Measurements from ENCODE around the gene ITLN1.

ITLN1 gene

GRCh38 chr1:160891474-160891873, 6.5 kb upstream of the ITLN1 start:
- Histone ChIP-seq H2BK5ac (ENCODE audit: low read length) (no peak overlapping the region), H3K4me2 (ENCODE audit: insufficient read depth, low read length, poor library complexity, severe bottlenecking) (no peak overlapping the region), H3K9me3 (replicated peaks in 1 of 2; ENCODE audit: control insufficient read depth in 2 of 2, insufficient read depth in 1 of 2, low read depth in 1 of 2, low read length in 2 of 2) (no peaks in the 10 kb centered on the region), H3K18ac (ENCODE audit: low read length) (no peak overlapping the region), H3K4me3 (ENCODE audit: low read length in 2 of 2) (no peak overlapping the region), H3K79me1 (ENCODE audit: low read depth, low read length) (no peaks in the 10 kb centered on the region), H2BK12ac (ENCODE audit: low read length) (no peak overlapping the region), H3K4ac (ENCODE audit: low read length) (no peak overlapping the region), H4K91ac (ENCODE audit: low read depth, low read length, poor library complexity) (no peak overlapping the region), H3K4me1 (ENCODE audit: control insufficient read depth in 2 of 2, insufficient read depth in 1 of 2, low read depth in 1 of 2, low read length in 2 of 2) (no peaks in the 10 kb centered on the region), H3K27me3 (ENCODE audit: control insufficient read depth in 3 of 3, insufficient read depth in 3 of 3, low read depth in 1 of 3, low read length in 3 of 3) (no peaks in the 10 kb centered on the region), H2BK15ac (ENCODE audit: low read length) (no peak overlapping the region), H3K9ac (ENCODE audit: low read depth, low read length, poor library complexity) (no peak overlapping the region), H2AK5ac (ENCODE audit: low read depth, low read length) (no peak overlapping the region), H4K8ac (ENCODE audit: low read depth, low read length) (no peak overlapping the region), H3K14ac (ENCODE audit: low read length) (no peak overlapping the region), H3K27ac (replicated peaks; ENCODE audit: low read length) (no peak overlapping the region), H3K36me3 (replicated peaks in 1 of 2; ENCODE audit: control insufficient read depth in 2 of 2, insufficient read depth in 2 of 2, low read length in 2 of 2) (no peaks in the 10 kb centered on the region), H2AFZ (ENCODE audit: low read length) (no peak overlapping the region), H3K23ac (ENCODE audit: low read depth, low read length, poor library complexity) (no peak overlapping the region), H2BK120ac (ENCODE audit: low read depth, low read length) (no peak overlapping the region)
- WGBS, 2 donors (ENCODE audit: extremely low coverage in 2 of 2, insufficient read length in 2 of 2, insufficient replicate concordance in 1 of 2), result no CpG with 5 or more reads among the region's 2 CpGs
- no peak for DNase-seq (ENCODE audit: low spot score)

GRCh38 chr1:160888926-160889325, 3.9 kb upstream of the ITLN1 start:
- H2BK120ac ChIP-seq (ENCODE audit: low read depth, low read length), result no peak overlapping the region
- no peak overlapping the region for H2BK15ac ChIP-seq (ENCODE audit: low read length)
- no peak overlapping the region for H2AK5ac ChIP-seq (ENCODE audit: low read depth, low read length)
- no peak overlapping the region for H4K8ac ChIP-seq (ENCODE audit: low read depth, low read length)
- no peak overlapping the region for H2BK5ac ChIP-seq (ENCODE audit: low read length)
- no peak overlapping the region for H4K91ac ChIP-seq (ENCODE audit: low read depth, low read length, poor library complexity)
- no peaks in the 10 kb centered on the region for H3K9me3 ChIP-seq (replicated peaks in 1 of 2; ENCODE audit: control insufficient read depth in 2 of 2, insufficient read depth in 1 of 2, low read depth in 1 of 2, low read length in 2 of 2)
- no peak overlapping the region for H3K4ac ChIP-seq (ENCODE audit: low read length)
- no peak overlapping the region for H3K23ac ChIP-seq (ENCODE audit: low read depth, low read length, poor library complexity)
- WGBS, 2 donors (ENCODE audit: extremely low coverage in 2 of 2, insufficient read length in 2 of 2, insufficient replicate concordance in 1 of 2), result no CpG with 5 or more reads among the region's 2 CpGs
- no peak overlapping the region for H3K9ac ChIP-seq (ENCODE audit: low read depth, low read length, poor library complexity)
- no peak overlapping the region for H3K27ac ChIP-seq (replicated peaks; ENCODE audit: low read length)
- H3K14ac ChIP-seq (ENCODE audit: low read length), result no peak overlapping the region
- no peaks in the 10 kb centered on the region for H3K79me1 ChIP-seq (ENCODE audit: low read depth, low read length)
- no peak overlapping the region for H3K18ac ChIP-seq (ENCODE audit: low read length)
- no peaks in the 10 kb centered on the region for H3K27me3 ChIP-seq (ENCODE audit: control insufficient read depth in 3 of 3, insufficient read depth in 3 of 3, low read depth in 1 of 3, low read length in 3 of 3)
- H3K4me3 ChIP-seq (ENCODE audit: low read length in 2 of 2), result no peak overlapping the region
- H3K4me2 ChIP-seq (ENCODE audit: insufficient read depth, low read length, poor library complexity, severe bottlenecking), result no peak overlapping the region
- DNase-seq (ENCODE audit: low spot score), result no peak
- H3K4me1 ChIP-seq (ENCODE audit: control insufficient read depth in 2 of 2, insufficient read depth in 1 of 2, low read depth in 1 of 2, low read length in 2 of 2), result no peaks in the 10 kb centered on the region
- H2AFZ ChIP-seq (ENCODE audit: low read length), result no peak overlapping the region
- no peaks in the 10 kb centered on the region for H3K36me3 ChIP-seq (replicated peaks in 1 of 2; ENCODE audit: control insufficient read depth in 2 of 2, insufficient read depth in 2 of 2, low read length in 2 of 2)
- H2BK12ac ChIP-seq (ENCODE audit: low read length), result no peak overlapping the region

- H3K27me3 ChIP-seq (ENCODE audit: control insufficient read depth in 3 of 3, insufficient read depth in 3 of 3, low read depth in 1 of 3, low read length in 3 of 3), result no peaks in the 10 kb centered on the region
- no peak overlapping the region for H4K91ac ChIP-seq (ENCODE audit: low read depth, low read length, poor library complexity)
- no peak overlapping the region for H3K4me2 ChIP-seq (ENCODE audit: insufficient read depth, low read length, poor library complexity, severe bottlenecking)
- H3K27ac ChIP-seq (replicated peaks; ENCODE audit: low read length), result no peak overlapping the region
- H2BK120ac ChIP-seq (ENCODE audit: low read depth, low read length), result no peak overlapping the region
- H3K4me3 ChIP-seq (ENCODE audit: low read length in 2 of 2), result no peak overlapping the region
- H3K18ac ChIP-seq (ENCODE audit: low read length), result no peak overlapping the region
- no peaks in the 10 kb centered on the region for H3K79me1 ChIP-seq (ENCODE audit: low read depth, low read length)
- H3K23ac ChIP-seq (ENCODE audit: low read depth, low read length, poor library complexity), result no peak overlapping the region
- no peak for DNase-seq (ENCODE audit: low spot score)
- no peak overlapping the region for H2AFZ ChIP-seq (ENCODE audit: low read length)
- H2BK5ac ChIP-seq (ENCODE audit: low read length), result no peak overlapping the region
- no peaks in the 10 kb centered on the region for H3K4me1 ChIP-seq (ENCODE audit: control insufficient read depth in 2 of 2, insufficient read depth in 1 of 2, low read depth in 1 of 2, low read length in 2 of 2)
- no peak overlapping the region for H3K14ac ChIP-seq (ENCODE audit: low read length)
- no peak overlapping the region for H4K8ac ChIP-seq (ENCODE audit: low read depth, low read length)
- no CpG with 5 or more reads among the region's 2 CpGs for WGBS, 2 donors (ENCODE audit: extremely low coverage in 2 of 2, insufficient read length in 2 of 2, insufficient replicate concordance in 1 of 2)
- H3K36me3 ChIP-seq (replicated peaks in 1 of 2; ENCODE audit: control insufficient read depth in 2 of 2, insufficient read depth in 2 of 2, low read length in 2 of 2), result no peaks in the 10 kb centered on the region
- H2BK12ac ChIP-seq (ENCODE audit: low read length), result no peak overlapping the region
- H3K9me3 ChIP-seq (replicated peaks in 1 of 2; ENCODE audit: control insufficient read depth in 2 of 2, insufficient read depth in 1 of 2, low read depth in 1 of 2, low read length in 2 of 2), result no peaks in the 10 kb centered on the region
- no peak overlapping the region for H2AK5ac ChIP-seq (ENCODE audit: low read depth, low read length)
- no peak overlapping the region for H3K4ac ChIP-seq (ENCODE audit: low read length)
- no peak overlapping the region for H3K9ac ChIP-seq (ENCODE audit: low read depth, low read length, poor library complexity)
- no peak overlapping the region for H2BK15ac ChIP-seq (ENCODE audit: low read length)
These were observed 2.1 kb upstream of the ITLN1 start for GRCh38 chr1:160887071-160887470.

- H3K4ac ChIP-seq (ENCODE audit: low read length), result no peak overlapping the region
- H3K4me3 ChIP-seq (ENCODE audit: low read length in 2 of 2), result no peak overlapping the region
- H3K9ac ChIP-seq (ENCODE audit: low read depth, low read length, poor library complexity), result no peak overlapping the region
- DNase-seq (ENCODE audit: low spot score), result no peak
- no peak overlapping the region for H2BK120ac ChIP-seq (ENCODE audit: low read depth, low read length)
- no peak overlapping the region for H2AK5ac ChIP-seq (ENCODE audit: low read depth, low read length)
- WGBS, 2 donors (ENCODE audit: extremely low coverage in 2 of 2, insufficient read length in 2 of 2, insufficient replicate concordance in 1 of 2), result no CpG with 5 or more reads among the region's 6 CpGs
- H3K9me3 ChIP-seq (replicated peaks in 1 of 2; ENCODE audit: control insufficient read depth in 2 of 2, insufficient read depth in 1 of 2, low read depth in 1 of 2, low read length in 2 of 2), result no peaks in the 10 kb centered on the region
- H3K79me1 ChIP-seq (ENCODE audit: low read depth, low read length), result no peaks in the 10 kb centered on the region
- H3K23ac ChIP-seq (ENCODE audit: low read depth, low read length, poor library complexity), result no peak overlapping the region
- no peak overlapping the region for H3K4me2 ChIP-seq (ENCODE audit: insufficient read depth, low read length, poor library complexity, severe bottlenecking)
- H3K27me3 ChIP-seq (ENCODE audit: control insufficient read depth in 3 of 3, insufficient read depth in 3 of 3, low read depth in 1 of 3, low read length in 3 of 3), result no peaks in the 10 kb centered on the region
- no peak overlapping the region for H4K91ac ChIP-seq (ENCODE audit: low read depth, low read length, poor library complexity)
- H3K4me1 ChIP-seq (ENCODE audit: control insufficient read depth in 2 of 2, insufficient read depth in 1 of 2, low read depth in 1 of 2, low read length in 2 of 2), result no peaks in the 10 kb centered on the region
- no peak overlapping the region for H2BK5ac ChIP-seq (ENCODE audit: low read length)
- H3K36me3 ChIP-seq (replicated peaks in 1 of 2; ENCODE audit: control insufficient read depth in 2 of 2, insufficient read depth in 2 of 2, low read length in 2 of 2), result no peaks in the 10 kb centered on the region
- H3K18ac ChIP-seq (ENCODE audit: low read length), result no peak overlapping the region
- H3K27ac ChIP-seq (replicated peaks; ENCODE audit: low read length), result no peak overlapping the region
- no peak overlapping the region for H3K14ac ChIP-seq (ENCODE audit: low read length)
- no peak overlapping the region for H4K8ac ChIP-seq (ENCODE audit: low read depth, low read length)
- H2BK15ac ChIP-seq (ENCODE audit: low read length), result no peak overlapping the region
- no peak overlapping the region for H2AFZ ChIP-seq (ENCODE audit: low read length)
- H2BK12ac ChIP-seq (ENCODE audit: low read length), result no peak overlapping the region
These were observed 401 bp downstream of the ITLN1 start for GRCh38 chr1:160884579-160884978.
